GM21737 (cell line): ENCODE measurements around the gene EMC10.
"Not testable (repeated sequence)": the region's sequence is repeated elsewhere in the genome, so short reads cannot be mapped to it uniquely, and the experiment has no call there.

ENCODE experiments used
- ATAC-seq: cut with Tn5 transposase; IDR thresholded peaks from one replicate; pipeline ENCODE4 v1.9.1; 2021; ENCODE audit warnings: mild to moderate bottlenecking, moderate library complexity; ENCODE audit not compliant: unreplicated experiment

EMC10 gene

GRCh38 chr19:50450369-50451222 is 25.7 kb upstream of the EMC10 start:
- ATAC-seq: no peak

GRCh38 chr19:50451223-50451534 is 25.1 kb upstream of the EMC10 start:
- no peak for ATAC-seq

GRCh38 chr19:50453243-50453642 is 23.1 kb upstream of the EMC10 start:
- ATAC-seq: no peak

- ATAC-seq: no peak
These were observed 20.3 kb upstream of the EMC10 start for GRCh38 chr19:50455992-50456391.

- ATAC-seq: no peak
These were observed 19.0 kb upstream of the EMC10 start for GRCh38 chr19:50457300-50457699.

GRCh38 chr19:50458396-50459066 is 17.8 kb upstream of the EMC10 start:
- ATAC-seq: no peak

- no peak for ATAC-seq
These were observed 17.2 kb upstream of the EMC10 start for GRCh38 chr19:50459067-50459456.

- ATAC-seq: no peak
These were observed 16.7 kb upstream of the EMC10 start for GRCh38 chr19:50459638-50460037.

GRCh38 chr19:50460161-50460765 is 16.0 kb upstream of the EMC10 start:
- peak; percentile 56 for ATAC-seq

GRCh38 chr19:50461066-50461875 is 15.0 kb upstream of the EMC10 start:
- no peak for ATAC-seq

GRCh38 chr19:50462970-50463369 is 13.3 kb upstream of the EMC10 start:
- ATAC-seq: no peak

- no peak for ATAC-seq
These were observed 12.0 kb upstream of the EMC10 start for GRCh38 chr19:50464348-50464747.

- no peak for ATAC-seq
These were observed 11.3 kb upstream of the EMC10 start for GRCh38 chr19:50465000-50465399.

- ATAC-seq: no peak
These were observed 10.2 kb upstream of the EMC10 start for GRCh38 chr19:50465986-50466705.

- no peak for ATAC-seq
These were observed 9.6 kb upstream of the EMC10 start for GRCh38 chr19:50466706-50467039.

- ATAC-seq: no peak
These were observed 8.7 kb upstream of the EMC10 start for GRCh38 chr19:50467566-50467965.

- no peak for ATAC-seq
These were observed 7.5 kb upstream of the EMC10 start for GRCh38 chr19:50468818-50469217.

GRCh38 chr19:50473336-50473735 is 3.0 kb upstream of the EMC10 start:
- ATAC-seq: not testable (repeated sequence)

GRCh38 chr19:50475101-50475568 is 1.2 kb upstream of the EMC10 start:
- no peak for ATAC-seq

GRCh38 chr19:50475736-50476223 is 527 bp upstream of the EMC10 start:
- peak; percentile 24 for ATAC-seq

- no peak for ATAC-seq
These were observed 566 bp downstream of the EMC10 start for GRCh38 chr19:50476907-50477238.
